Fibroblast of lung (primary cell): Measurements from ENCODE around the gene SPTBN5. TPM values are rescaled to one million over a fixed set of nuclear protein-coding genes. Genes with fewer than 3 reads are reported as not detected.

ENCODE experiments used
- DNase-seq, 2 donors: peaks; one replicate each; pipeline versions ENCODE4 v3.0.0 to v3.0.0-alpha.2; 2010; ENCODE audit warnings: low read depth in 2 of 2
- H2AFZ ChIP-seq: 2 replicates; pipeline ENCODE4 v1.5.1; 2012; ENCODE audit warnings: low read length, control low read depth, inconsistent platforms
- H3K27ac ChIP-seq: 2 replicates; pipeline ENCODE4 v1.5.1; 2011; ENCODE audit warnings: low read length, control low read depth; ENCODE audit not compliant: insufficient read depth
- H3K27me3 ChIP-seq: 2 replicates; pipeline ENCODE4 v1.5.1; 2011; ENCODE audit warnings: mild to moderate bottlenecking, low read length; ENCODE audit not compliant: control insufficient read depth, insufficient read depth
- H3K36me3 ChIP-seq: 2 replicates; pipeline ENCODE4 v1.5.1; 2011; ENCODE audit warnings: low read length; ENCODE audit not compliant: control insufficient read depth, insufficient read depth
- H3K4me1 ChIP-seq: 2 replicates; pipeline ENCODE4 v1.5.1; 2011; ENCODE audit warnings: low read length; ENCODE audit not compliant: control insufficient read depth, insufficient read depth; ENCODE audit errors: extremely low read depth
- H3K4me2 ChIP-seq: 2 replicates; pipeline ENCODE4 v1.5.1; 2011; ENCODE audit warnings: low read length, control low read depth; ENCODE audit not compliant: insufficient read depth; ENCODE audit errors: extremely low read depth
- H3K4me3 ChIP-seq, 4 experiments: fragments of 200-600 bp in 1 of 4; sonication (generic) in 1 of 4; replicated peaks in 1 of 4; 2 replicates each; pipeline ENCODE4 v1.5.1; 2011 to 2016; ENCODE audit warnings: low read length in 4 of 4, low read depth in 3 of 4, mild to moderate bottlenecking in 3 of 4, control low read depth in 2 of 4, inconsistent platforms in 1 of 4, mixed read lengths in 1 of 4; ENCODE audit not compliant: insufficient read depth in 1 of 4; ENCODE audit errors: control extremely low read depth in 1 of 4
- H3K79me2 ChIP-seq: 2 replicates; pipeline ENCODE4 v1.5.1; 2012; ENCODE audit warnings: mild to moderate bottlenecking, low read length, inconsistent platforms; ENCODE audit not compliant: control insufficient read depth, insufficient read depth
- H3K9ac ChIP-seq: 2 replicates; pipeline ENCODE4 v1.5.1; 2011; ENCODE audit warnings: mild to moderate bottlenecking, low read length, control low read depth; ENCODE audit not compliant: insufficient read depth
- H3K9me3 ChIP-seq: 2 replicates; pipeline ENCODE4 v1.5.1; 2012; ENCODE audit warnings: low read depth, low read length; ENCODE audit not compliant: control insufficient read depth, insufficient read depth
- H4K20me1 ChIP-seq: 2 replicates; pipeline ENCODE4 v1.5.1; 2011; ENCODE audit warnings: low read length; ENCODE audit not compliant: control insufficient read depth, insufficient read depth; ENCODE audit errors: extremely low read depth
- EZH2 ChIP-seq: IDR thresholded peaks from 2 replicates; pipeline ENCODE4 v1.5.1; 2012; ENCODE audit warnings: low read length, control low read depth, mild to moderate bottlenecking; ENCODE audit errors: missing control alignments
- polyA plus RNA-seq, 2 donors: library from polyadenylated mRNA; depleted of rRNA in 1 of 2; stranded (reverse) in 1 of 2; unstranded in 1 of 2; fragments of >200 nt; gene quantifications; 2 replicates each; pipeline ENCODE4 v1.2.1, GENCODE V29; 2011 to 2012; ENCODE audit warnings: missing spikeins in 1 of 2
- total RNA-seq: library from RNA; depleted of rRNA; stranded (reverse); fragments of >200 nt; gene quantifications from 2 replicates; pipeline ENCODE4 v1.2.1, GENCODE V29; 2014
- TF ChIP-seq, protein P1 (sequence below), 2 donors: IDR thresholded peaks in 1 of 2; conservative IDR thresholded peaks in 1 of 2; 1 replicate in 1 of 2; 2 replicates in 1 of 2; pipeline ENCODE4 v1.5.1; 2011 to 2012; ENCODE audit warnings: low read length in 2 of 2, control low read depth in 1 of 2, inconsistent platforms in 1 of 2, low read depth in 1 of 2, mild to moderate bottlenecking in 1 of 2

SPTBN5 gene
- total and polyA plus RNA-seq, 2 donors (not counting 1 experiment from before 2014, with no cell fraction given): 0.43 to 0.66 TPM

DNA sequence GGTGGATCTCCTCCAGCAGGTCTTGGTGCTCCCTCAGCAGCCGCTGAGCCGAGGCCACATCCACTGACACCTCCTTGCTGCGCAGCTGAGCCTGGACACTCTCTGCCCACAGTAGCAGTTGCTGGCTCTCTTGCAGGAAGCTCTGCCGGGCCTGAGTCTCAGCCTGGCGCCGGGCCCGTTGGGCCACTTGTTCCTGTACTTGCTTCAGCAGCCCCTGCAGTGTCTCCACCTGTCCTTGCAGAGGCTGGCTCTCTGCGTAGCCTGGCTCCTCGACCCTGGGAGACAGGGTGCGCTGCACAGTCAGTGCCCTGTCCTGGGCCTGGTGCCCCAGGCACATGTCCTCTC, 15.5 kb downstream of the SPTBN5 start:
- DNase-seq: no peak
- no peaks in the 10 kb centered on the region for H3K36me3 ChIP-seq
- peaks cover 3% of the 10 kb centered on the region for H3K27me3 ChIP-seq
- no peaks in the 10 kb centered on the region for H3K4me1 ChIP-seq
- no peaks in the 10 kb centered on the region for H4K20me1 ChIP-seq
- H3K79me2 ChIP-seq: no peaks in the 10 kb centered on the region
- H3K4me3 ChIP-seq: no peak overlapping the region
- H3K27ac ChIP-seq: no peak overlapping the region
- H3K9ac ChIP-seq: no peak overlapping the region
- no peak overlapping the region for H3K4me2 ChIP-seq
- no peak overlapping the region for H2AFZ ChIP-seq
- no peak for TF ChIP-seq EZH2
- TF ChIP-seq, protein P1, sequence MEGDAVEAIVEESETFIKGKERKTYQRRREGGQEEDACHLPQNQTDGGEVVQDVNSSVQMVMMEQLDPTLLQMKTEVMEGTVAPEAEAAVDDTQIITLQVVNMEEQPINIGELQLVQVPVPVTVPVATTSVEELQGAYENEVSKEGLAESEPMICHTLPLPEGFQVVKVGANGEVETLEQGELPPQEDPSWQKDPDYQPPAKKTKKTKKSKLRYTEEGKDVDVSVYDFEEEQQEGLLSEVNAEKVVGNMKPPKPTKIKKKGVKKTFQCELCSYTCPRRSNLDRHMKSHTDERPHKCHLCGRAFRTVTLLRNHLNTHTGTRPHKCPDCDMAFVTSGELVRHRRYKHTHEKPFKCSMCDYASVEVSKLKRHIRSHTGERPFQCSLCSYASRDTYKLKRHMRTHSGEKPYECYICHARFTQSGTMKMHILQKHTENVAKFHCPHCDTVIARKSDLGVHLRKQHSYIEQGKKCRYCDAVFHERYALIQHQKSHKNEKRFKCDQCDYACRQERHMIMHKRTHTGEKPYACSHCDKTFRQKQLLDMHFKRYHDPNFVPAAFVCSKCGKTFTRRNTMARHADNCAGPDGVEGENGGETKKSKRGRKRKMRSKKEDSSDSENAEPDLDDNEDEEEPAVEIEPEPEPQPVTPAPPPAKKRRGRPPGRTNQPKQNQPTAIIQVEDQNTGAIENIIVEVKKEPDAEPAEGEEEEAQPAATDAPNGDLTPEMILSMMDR (conservative IDR thresholded peaks at IDR 0.05 in 1 of 2, IDR thresholded peaks at IDR 0.05 in 1 of 2; ENCODE audit: low read depth in 1 of 2, low read length in 2 of 2): no peak
- no peaks in the 10 kb centered on the region for H3K9me3 ChIP-seq

DNA sequence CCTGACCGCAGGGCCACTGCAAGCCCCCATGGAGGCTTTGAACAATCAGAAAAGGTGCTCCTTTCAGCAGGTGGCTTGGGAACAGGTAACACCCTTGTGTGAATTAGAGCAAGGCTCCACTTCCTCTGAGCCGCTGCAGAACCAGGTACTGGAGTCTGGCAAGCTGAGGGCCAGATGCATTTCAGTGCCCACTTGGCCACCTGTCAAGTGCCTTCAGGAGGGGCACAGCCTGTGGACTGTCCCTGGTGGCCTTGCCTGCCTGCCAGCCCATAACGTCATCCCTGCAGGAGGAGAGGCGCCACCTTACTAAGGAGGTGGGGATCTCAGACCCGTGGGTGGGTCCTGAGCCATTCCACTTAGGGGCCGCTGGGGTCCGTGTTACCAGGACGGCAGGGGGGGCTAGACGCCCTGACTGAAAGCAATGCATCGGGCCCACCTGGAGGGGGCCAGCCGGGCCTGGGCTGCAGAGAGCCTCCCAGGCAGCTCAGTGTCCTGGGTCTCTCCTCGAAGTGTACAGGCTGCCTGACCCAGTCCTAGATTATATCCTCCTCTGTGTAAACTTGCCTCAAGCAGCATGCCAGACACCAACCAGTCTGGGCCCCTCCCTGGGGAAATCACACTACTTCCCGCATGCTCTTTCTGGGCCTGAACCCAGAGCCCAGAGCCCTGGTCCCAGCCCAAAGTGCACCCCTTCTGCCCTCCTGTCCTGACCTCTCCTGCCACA, 16.1 kb downstream of the SPTBN5 start:
- no peaks in the 10 kb centered on the region for H3K36me3 ChIP-seq
- H3K79me2 ChIP-seq: no peaks in the 10 kb centered on the region
- no peaks in the 10 kb centered on the region for H4K20me1 ChIP-seq
- peaks cover 3% of the 10 kb centered on the region for H3K27me3 ChIP-seq
- no peaks in the 10 kb centered on the region for H3K4me1 ChIP-seq
- no peak overlapping the region for H2AFZ ChIP-seq
- H3K27ac ChIP-seq: no peak overlapping the region
- no peak overlapping the region for H3K4me2 ChIP-seq
- no peak overlapping the region for H3K9ac ChIP-seq
- TF ChIP-seq, protein P1 (conservative IDR thresholded peaks at IDR 0.05 in 1 of 2, IDR thresholded peaks at IDR 0.05 in 1 of 2; ENCODE audit: low read depth in 1 of 2, low read length in 2 of 2): no peak
- TF ChIP-seq EZH2: no peak
- no peak overlapping the region for H3K4me3 ChIP-seq
- DNase-seq: no peak
- no peaks in the 10 kb centered on the region for H3K9me3 ChIP-seq

DNA sequence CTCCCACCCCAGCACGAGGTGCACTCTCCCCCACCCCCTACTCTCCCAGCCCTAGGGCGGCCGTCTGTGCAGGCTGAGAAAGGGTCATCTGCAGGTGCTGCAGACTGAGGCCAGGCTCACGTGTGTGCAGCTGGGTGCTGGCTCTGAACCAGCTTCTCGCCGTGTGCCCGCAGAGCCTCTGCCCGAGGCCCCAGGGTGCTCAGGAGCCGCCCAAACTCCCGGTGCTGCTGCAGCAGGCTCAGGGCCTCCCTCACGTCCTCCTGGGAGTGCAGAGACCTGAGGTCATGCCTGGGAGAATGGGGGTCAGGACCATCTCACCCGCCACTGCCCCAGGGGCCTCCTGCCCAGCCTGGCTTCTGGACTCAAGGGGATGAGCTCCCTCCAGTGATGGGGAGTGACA, 17.2 kb downstream of the SPTBN5 start:
- Histone ChIP-seq H3K4me1 (no peaks in the 10 kb centered on the region), H3K9ac (no peak overlapping the region), H3K4me3 (no peak overlapping the region), H2AFZ (no peak overlapping the region), H3K36me3 (no peaks in the 10 kb centered on the region), H3K27me3 (peaks cover 3% of the 10 kb centered on the region), H4K20me1 (no peaks in the 10 kb centered on the region), H3K9me3 (no peaks in the 10 kb centered on the region), H3K4me2 (no peak overlapping the region), H3K27ac (no peak overlapping the region), H3K79me2 (no peaks in the 10 kb centered on the region)
- DNase-seq: no peak
- TF ChIP-seq, protein P1 (conservative IDR thresholded peaks at IDR 0.05 in 1 of 2, IDR thresholded peaks at IDR 0.05 in 1 of 2; ENCODE audit: low read depth in 1 of 2, low read length in 2 of 2): no peak
- no peak for TF ChIP-seq EZH2
